Epithelial cell of esophagus (primary cell): ENCODE measurements around the gene PRR5L.

ENCODE experiments used
- DNase-seq: peaks from one replicate; pipeline ENCODE4 v3.0.0; 2010; ENCODE audit warnings: low read depth
- H3K4me3 ChIP-seq: 2 replicates; pipeline ENCODE4 v1.5.1; 2011; ENCODE audit warnings: mild to moderate bottlenecking, low read length, control low read depth
- CTCF ChIP-seq: IDR thresholded peaks from 2 replicates; pipeline ENCODE4 v1.5.1; 2011; ENCODE audit warnings: low read depth, mild to moderate bottlenecking, low read length, control low read depth, inconsistent platforms; ENCODE audit not compliant: insufficient read depth; ENCODE audit errors: missing control alignments

The PRR5L gene

GRCh38 chr11:36346562-36347383 lies 50.7 kb downstream of the PRR5L start:
- TF ChIP-seq CTCF: no peak
- no peak for DNase-seq
- H3K4me3 ChIP-seq: no peak overlapping the region

- no peak for DNase-seq
- H3K4me3 ChIP-seq: no peak overlapping the region
- TF ChIP-seq CTCF: no peak
Observed at GRCh38 chr11:36347384-36347906, 51.4 kb downstream of the PRR5L start.

DNA sequence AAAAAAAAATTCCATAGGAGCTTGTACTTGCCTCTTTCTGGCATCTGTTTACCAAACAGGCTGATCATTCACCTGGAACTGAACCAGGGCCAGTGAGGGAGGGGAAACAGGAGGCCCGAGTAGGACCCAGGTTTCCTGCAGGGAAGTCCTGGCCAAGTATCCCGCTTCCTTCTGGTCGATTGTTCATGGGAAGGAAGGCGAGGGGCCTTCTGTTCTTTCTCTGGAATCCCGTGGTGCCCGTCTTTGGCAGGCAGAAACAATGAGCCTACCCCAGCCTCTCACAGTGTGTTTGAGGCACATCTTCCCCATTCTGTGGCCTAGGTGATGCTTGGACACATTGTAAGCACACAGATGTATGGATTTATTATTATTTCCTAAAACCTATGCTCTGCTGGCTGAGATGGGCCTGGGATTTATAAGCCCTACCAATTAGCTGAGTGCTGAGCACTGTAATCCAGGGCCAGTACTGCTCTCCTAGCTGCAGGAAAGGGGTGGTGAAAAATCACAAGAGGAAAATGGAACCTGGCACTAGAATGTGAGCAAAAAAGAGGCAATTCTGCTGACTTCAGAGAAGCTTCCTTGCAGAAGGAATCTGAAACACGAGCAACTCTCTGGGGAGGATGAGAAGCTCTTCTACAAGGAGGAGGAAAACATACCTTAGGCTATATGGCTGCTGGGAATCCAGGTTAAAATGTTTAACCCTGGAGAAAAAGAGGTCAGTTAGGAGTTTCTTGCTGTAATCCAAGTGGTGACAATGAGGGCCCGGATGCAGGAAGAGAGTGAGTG lies 53.5 kb downstream of the PRR5L start:
- no peak overlapping the region for H3K4me3 ChIP-seq
- TF ChIP-seq CTCF: no peak
- no peak for DNase-seq

GRCh38 chr11:36350137-36350513 lies 54.0 kb downstream of the PRR5L start:
- no peak for DNase-seq
- TF ChIP-seq CTCF: no peak
- no peak overlapping the region for H3K4me3 ChIP-seq

- no peak for TF ChIP-seq CTCF
- H3K4me3 ChIP-seq: no peak overlapping the region
- DNase-seq: no peak
Observed at GRCh38 chr11:36352922-36353321, 56.8 kb downstream of the PRR5L start.

DNA sequence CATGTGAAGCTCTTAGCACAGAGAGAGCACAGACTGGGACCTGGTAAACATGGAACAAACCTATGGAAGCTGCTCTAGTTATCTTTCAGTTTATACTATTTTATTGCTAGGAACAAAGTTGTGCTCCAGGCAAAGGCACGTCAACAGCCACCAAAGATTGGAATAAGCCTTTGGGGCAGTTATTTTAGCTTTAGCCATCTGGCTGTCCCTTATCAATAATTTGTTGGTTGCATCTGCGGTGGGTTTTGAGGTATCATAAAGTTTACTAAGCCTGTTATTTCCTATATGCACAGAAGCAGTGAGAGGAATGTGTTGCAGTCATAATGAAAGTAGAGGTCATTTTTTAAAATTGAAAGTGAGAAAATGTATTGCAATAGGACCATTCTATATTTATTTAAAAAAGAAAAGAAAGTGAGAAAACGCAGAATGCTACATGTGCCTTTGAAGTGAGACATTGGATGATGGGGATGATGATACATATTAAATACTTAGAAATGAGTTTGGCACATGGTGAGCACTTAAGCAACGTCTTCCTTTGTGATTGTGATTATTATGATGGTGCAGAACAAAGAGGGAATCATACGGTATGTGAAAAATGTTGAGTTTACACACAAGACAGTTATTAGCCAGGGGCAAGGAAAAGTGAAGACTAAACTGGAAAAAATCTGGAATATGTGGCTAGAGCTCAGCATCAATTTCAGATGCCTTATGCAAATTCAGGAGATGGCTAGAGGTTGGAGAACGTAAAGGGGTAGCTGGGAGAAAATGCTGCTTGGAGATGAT lies 58.3 kb downstream of the PRR5L start:
- no peak for TF ChIP-seq CTCF
- DNase-seq: peak; percentile 72

More for the DNA sequence above, 58.3 kb downstream of the PRR5L start:
- H3K4me3 ChIP-seq: no peak overlapping the region
